Kidney epithelial cell (primary cell): ENCODE measurements around the gene KCNRG. TPM values are rescaled to one million over a fixed set of nuclear protein-coding genes. Genes with fewer than 3 reads are reported as not detected.

ENCODE experiments used
- DNase-seq: peaks from one replicate; pipeline ENCODE4 v3.0.0-alpha.2; 2010; ENCODE audit warnings: low read depth
- H3K27me3 ChIP-seq: 2 replicates; pipeline ENCODE4 v1.6.0; 2011; ENCODE audit warnings: low read length; ENCODE audit not compliant: control insufficient read depth, insufficient read depth
- H3K36me3 ChIP-seq: 2 replicates; pipeline ENCODE4 v1.5.1; 2011; ENCODE audit warnings: low read length; ENCODE audit not compliant: control insufficient read depth, insufficient read depth
- H3K4me3 ChIP-seq: 2 replicates; pipeline ENCODE4 v1.5.1; 2011; ENCODE audit warnings: low read depth, mild to moderate bottlenecking, control low read depth, low read length
- CTCF ChIP-seq: IDR thresholded peaks from 2 replicates; pipeline ENCODE4 v1.5.1; 2011; ENCODE audit warnings: mild to moderate bottlenecking, moderate library complexity, low read length, control low read depth, inconsistent platforms; ENCODE audit not compliant: insufficient read depth, poor library complexity, severe bottlenecking
- total RNA-seq: library from RNA; depleted of rRNA; stranded (reverse); fragments of >200 nt; gene quantifications from 2 replicates; pipeline ENCODE4 v1.2.3, GENCODE V29; 2015

KCNRG gene
- total RNA-seq, 1 donor from 2014 or later = not detected

DNA sequence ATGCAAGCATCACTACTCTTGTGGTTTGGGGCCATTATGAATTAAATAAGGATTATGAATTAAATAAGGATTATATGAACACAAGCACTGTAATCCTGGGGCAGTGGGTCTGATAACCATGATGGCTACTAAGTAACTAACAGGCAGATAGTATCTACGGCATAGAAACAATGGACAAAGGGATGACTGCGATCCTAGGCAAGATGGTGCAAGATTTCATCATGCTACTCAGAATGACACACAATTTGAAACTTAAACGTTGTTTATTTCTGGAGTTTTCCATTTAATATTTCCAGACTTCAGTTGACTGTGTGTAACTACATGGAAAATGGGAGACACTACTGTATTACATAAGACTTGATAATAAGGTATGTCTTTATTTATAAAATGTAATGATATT lies 15.1 kb downstream of the KCNRG start:
- Histone ChIP-seq H3K4me3 (no peak overlapping the region), H3K36me3 (no peaks in the 10 kb centered on the region), H3K27me3 (no peaks in the 10 kb centered on the region)
- TF ChIP-seq CTCF = no peak
- DNase-seq = no peak

GRCh38 chr13:50033725-50034124 lies 18.5 kb downstream of the KCNRG start:
- DNase-seq = no peak
- Histone ChIP-seq H3K36me3 (no peaks in the 10 kb centered on the region), H3K4me3 (no peak overlapping the region), H3K27me3 (no peaks in the 10 kb centered on the region)
- no peak for TF ChIP-seq CTCF

GRCh38 chr13:50037788-50038187 lies 22.5 kb downstream of the KCNRG start:
- Histone ChIP-seq H3K36me3 (no peaks in the 10 kb centered on the region), H3K27me3 (no peaks in the 10 kb centered on the region), H3K4me3 (no peak overlapping the region)
- DNase-seq = no peak
- TF ChIP-seq CTCF = no peak

DNA sequence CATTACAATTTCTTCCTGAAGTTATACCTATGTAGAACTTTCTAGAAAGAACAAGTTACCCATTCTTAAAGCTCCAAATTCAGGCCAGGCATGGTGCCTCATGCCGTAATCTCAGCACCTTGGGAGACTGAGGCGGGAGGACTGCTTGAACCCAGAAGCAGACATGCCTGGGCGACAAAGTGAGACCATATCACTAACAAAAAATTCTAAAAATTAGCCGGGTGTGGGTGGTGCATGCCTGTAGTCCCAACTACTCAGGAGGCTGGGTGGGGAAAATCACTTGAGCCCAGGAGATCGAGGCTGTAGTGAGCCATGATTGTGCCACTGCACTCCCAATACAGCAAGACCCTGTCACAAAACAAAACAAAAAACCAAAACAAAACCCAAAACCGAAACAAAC lies 23.0 kb downstream of the KCNRG start:
- H3K27me3 ChIP-seq = no peaks in the 10 kb centered on the region
- no peak overlapping the region for H3K4me3 ChIP-seq
- no peak for DNase-seq
- no peaks in the 10 kb centered on the region for H3K36me3 ChIP-seq
- no peak for TF ChIP-seq CTCF

- no peaks in the 10 kb centered on the region for H3K27me3 ChIP-seq
- DNase-seq = no peak
- no peaks in the 10 kb centered on the region for H3K36me3 ChIP-seq
- H3K4me3 ChIP-seq = no peak overlapping the region
- TF ChIP-seq CTCF = no peak
Observed at GRCh38 chr13:50052478-50052877, 37.2 kb downstream of the KCNRG start.

GRCh38 chr13:50053844-50054243 lies 38.6 kb downstream of the KCNRG start:
- no peak for DNase-seq
- no peak overlapping the region for H3K4me3 ChIP-seq
- TF ChIP-seq CTCF = no peak
- no peaks in the 10 kb centered on the region for H3K36me3 ChIP-seq
- no peaks in the 10 kb centered on the region for H3K27me3 ChIP-seq
